NOMO-1 treated with dmso at 0.1 percent for 144 hours (cell line): ENCODE results near the gene MGRN1.

ENCODE experiments used
- DNase-seq: peaks from one replicate; lab custom pipeline; 2025; ENCODE audit not compliant: unreplicated experiment; lab: John Stamatoyannopoulos, UW

The MGRN1 gene

GRCh38 chr16:4651827-4652226 is 27.2 kb downstream of the MGRN1 start:
- no peak for DNase-seq

GRCh38 chr16:4652561-4652960 is 27.9 kb downstream of the MGRN1 start:
- no peak for DNase-seq

GRCh38 chr16:4654011-4654963 is 29.7 kb downstream of the MGRN1 start:
- no peak for DNase-seq

GRCh38 chr16:4654964-4655590 is 30.5 kb downstream of the MGRN1 start:
- DNase-seq = no peak

GRCh38 chr16:4655801-4656200 is 31.2 kb downstream of the MGRN1 start:
- DNase-seq = no peak

- DNase-seq = no peak
Observed at GRCh38 chr16:4656221-4656620, 31.6 kb downstream of the MGRN1 start.

GRCh38 chr16:4656695-4657686 is 32.4 kb downstream of the MGRN1 start:
- no peak for DNase-seq

- DNase-seq = no peak
Observed at GRCh38 chr16:4659363-4660353, 35.0 kb downstream of the MGRN1 start.

- DNase-seq = no peak
Observed at GRCh38 chr16:4660454-4661007, 35.9 kb downstream of the MGRN1 start.

- DNase-seq = no peak
Observed at GRCh38 chr16:4661661-4662060, 37.0 kb downstream of the MGRN1 start.

GRCh38 chr16:4663465-4663776 is 38.8 kb downstream of the MGRN1 start:
- no peak for DNase-seq

- DNase-seq = peak; percentile 87
Observed at GRCh38 chr16:4663777-4664465, 39.3 kb downstream of the MGRN1 start.

- DNase-seq = peak; percentile 67
Observed at GRCh38 chr16:4664538-4665418, 40.2 kb downstream of the MGRN1 start.

- DNase-seq = no peak
Observed at GRCh38 chr16:4666537-4667202, 42.0 kb downstream of the MGRN1 start.

GRCh38 chr16:4667203-4667963 is 42.8 kb downstream of the MGRN1 start:
- DNase-seq = no peak

- no peak for DNase-seq
Observed at GRCh38 chr16:4668313-4668960, 43.8 kb downstream of the MGRN1 start.
